Fibroblast of lung (primary cell): Measurements from ENCODE around the gene GRK1. TPM values are rescaled to one million over a fixed set of nuclear protein-coding genes. Genes with fewer than 3 reads are reported as not detected.

Experiments used
- DNase-seq, 2 donors: peaks; one replicate each; pipeline versions ENCODE4 v3.0.0 to v3.0.0-alpha.2; 2010; ENCODE audit warnings: low read depth in 2 of 2
- H2AFZ ChIP-seq: 2 replicates; pipeline ENCODE4 v1.5.1; 2012; ENCODE audit warnings: low read length, control low read depth, inconsistent platforms
- H3K27ac ChIP-seq: 2 replicates; pipeline ENCODE4 v1.5.1; 2011; ENCODE audit warnings: low read length, control low read depth; ENCODE audit not compliant: insufficient read depth
- H3K27me3 ChIP-seq: 2 replicates; pipeline ENCODE4 v1.5.1; 2011; ENCODE audit warnings: mild to moderate bottlenecking, low read length; ENCODE audit not compliant: control insufficient read depth, insufficient read depth
- H3K36me3 ChIP-seq: 2 replicates; pipeline ENCODE4 v1.5.1; 2011; ENCODE audit warnings: low read length; ENCODE audit not compliant: control insufficient read depth, insufficient read depth
- H3K4me1 ChIP-seq: 2 replicates; pipeline ENCODE4 v1.5.1; 2011; ENCODE audit warnings: low read length; ENCODE audit not compliant: control insufficient read depth, insufficient read depth; ENCODE audit errors: extremely low read depth
- H3K4me2 ChIP-seq: 2 replicates; pipeline ENCODE4 v1.5.1; 2011; ENCODE audit warnings: low read length, control low read depth; ENCODE audit not compliant: insufficient read depth; ENCODE audit errors: extremely low read depth
- H3K4me3 ChIP-seq, 4 experiments: fragments of 200-600 bp in 1 of 4; sonication (generic) in 1 of 4; replicated peaks in 1 of 4; 2 replicates each; pipeline ENCODE4 v1.5.1; 2011 to 2016; ENCODE audit warnings: low read length in 4 of 4, low read depth in 3 of 4, mild to moderate bottlenecking in 3 of 4, control low read depth in 2 of 4, inconsistent platforms in 1 of 4, mixed read lengths in 1 of 4; ENCODE audit not compliant: insufficient read depth in 1 of 4; ENCODE audit errors: control extremely low read depth in 1 of 4
- H3K79me2 ChIP-seq: 2 replicates; pipeline ENCODE4 v1.5.1; 2012; ENCODE audit warnings: mild to moderate bottlenecking, low read length, inconsistent platforms; ENCODE audit not compliant: control insufficient read depth, insufficient read depth
- H3K9ac ChIP-seq: 2 replicates; pipeline ENCODE4 v1.5.1; 2011; ENCODE audit warnings: mild to moderate bottlenecking, low read length, control low read depth; ENCODE audit not compliant: insufficient read depth
- H3K9me3 ChIP-seq: 2 replicates; pipeline ENCODE4 v1.5.1; 2012; ENCODE audit warnings: low read depth, low read length; ENCODE audit not compliant: control insufficient read depth, insufficient read depth
- H4K20me1 ChIP-seq: 2 replicates; pipeline ENCODE4 v1.5.1; 2011; ENCODE audit warnings: low read length; ENCODE audit not compliant: control insufficient read depth, insufficient read depth; ENCODE audit errors: extremely low read depth
- CTCF ChIP-seq, 2 donors: IDR thresholded peaks in 1 of 2; conservative IDR thresholded peaks in 1 of 2; 1 replicate in 1 of 2; 2 replicates in 1 of 2; pipeline ENCODE4 v1.5.1; 2011 to 2012; ENCODE audit warnings: low read length in 2 of 2, control low read depth in 1 of 2, inconsistent platforms in 1 of 2, low read depth in 1 of 2, mild to moderate bottlenecking in 1 of 2
- EZH2 ChIP-seq: IDR thresholded peaks from 2 replicates; pipeline ENCODE4 v1.5.1; 2012; ENCODE audit warnings: low read length, control low read depth, mild to moderate bottlenecking; ENCODE audit errors: missing control alignments
- polyA plus RNA-seq, 2 donors: library from polyadenylated mRNA; depleted of rRNA in 1 of 2; stranded (reverse) in 1 of 2; unstranded in 1 of 2; fragments of >200 nt; gene quantifications; 2 replicates each; pipeline ENCODE4 v1.2.1, GENCODE V29; 2011 to 2012; ENCODE audit warnings: missing spikeins in 1 of 2
- total RNA-seq: library from RNA; depleted of rRNA; stranded (reverse); fragments of >200 nt; gene quantifications from 2 replicates; pipeline ENCODE4 v1.2.1, GENCODE V29; 2014

Gene GRK1
- total and polyA plus RNA-seq, 2 donors (not counting 1 experiment from before 2014, with no cell fraction given) = 0.17 TPM; not detected in 1

GRCh38 chr13:113731192-113732175 lies 64.5 kb downstream of the GRK1 start:
- Histone ChIP-seq H3K9ac (no peak overlapping the region), H3K27me3 (peaks cover 9% of the 10 kb centered on the region), H3K79me2 (no peaks in the 10 kb centered on the region), H3K4me3 (no peak overlapping the region), H4K20me1 (no peaks in the 10 kb centered on the region), H3K9me3 (peaks cover 1% of the 10 kb centered on the region), H3K27ac (no peak overlapping the region), H2AFZ (no peak overlapping the region), H3K4me1 (no peaks in the 10 kb centered on the region), H3K4me2 (no peak overlapping the region), H3K36me3 (no peaks in the 10 kb centered on the region)
- TF ChIP-seq EZH2 = no peak
- no peak for TF ChIP-seq CTCF (conservative IDR thresholded peaks at IDR 0.05 in 1 of 2, IDR thresholded peaks at IDR 0.05 in 1 of 2; ENCODE audit: low read depth in 1 of 2, low read length in 2 of 2)
- DNase-seq = no peak

- Histone ChIP-seq H2AFZ (no peak overlapping the region), H3K27me3 (peaks cover 9% of the 10 kb centered on the region), H3K79me2 (no peaks in the 10 kb centered on the region), H3K9ac (no peak overlapping the region), H3K4me3 (no peak overlapping the region), H4K20me1 (no peaks in the 10 kb centered on the region), H3K27ac (no peak overlapping the region), H3K9me3 (peaks cover 1% of the 10 kb centered on the region), H3K4me1 (no peaks in the 10 kb centered on the region), H3K4me2 (no peak overlapping the region), H3K36me3 (no peaks in the 10 kb centered on the region)
- TF ChIP-seq EZH2 = no peak
- TF ChIP-seq CTCF (conservative IDR thresholded peaks at IDR 0.05 in 1 of 2, IDR thresholded peaks at IDR 0.05 in 1 of 2; ENCODE audit: low read depth in 1 of 2, low read length in 2 of 2) = no peak
- no peak for DNase-seq
These were observed 65.3 kb downstream of the GRK1 start for GRCh38 chr13:113732176-113732960.
